GM18519 (cell line): ENCODE data around the gene PALLD.
A peak's percentile ranks its signal among the peaks of the same experiment; 100 is the strongest.
"Not testable (repeated sequence)": the region's sequence is repeated elsewhere in the genome, so short reads cannot be mapped to it uniquely, and the experiment has no call there.

Source experiments
- ATAC-seq: cut with Tn5 transposase; IDR thresholded peaks from one replicate; pipeline ENCODE4 v1.9.1; 2021; ENCODE audit warnings: mild to moderate bottlenecking, moderate library complexity; ENCODE audit not compliant: unreplicated experiment, low FRiP score

PALLD gene

GRCh38 chr4:168719725-168720124 is 222.9 kb downstream of the PALLD start:
- ATAC-seq, result no peak

GRCh38 chr4:168720396-168720900 is 223.6 kb downstream of the PALLD start:
- no peak for ATAC-seq

GRCh38 chr4:168722391-168722790 is 225.5 kb downstream of the PALLD start:
- no peak for ATAC-seq

- ATAC-seq, result no peak
Measured at GRCh38 chr4:168723020-168723419, 226.2 kb downstream of the PALLD start.

- no peak for ATAC-seq
Measured at GRCh38 chr4:168723569-168723968, 226.7 kb downstream of the PALLD start.

- ATAC-seq, result peak; percentile 69
Measured at GRCh38 chr4:168724243-168724642, 227.4 kb downstream of the PALLD start.

- ATAC-seq, result peak; percentile 41
Measured at GRCh38 chr4:168724686-168725411, 228.0 kb downstream of the PALLD start.

GRCh38 chr4:168725930-168726329 is 229.1 kb downstream of the PALLD start:
- no peak for ATAC-seq

- not testable (repeated sequence) for ATAC-seq
Measured at GRCh38 chr4:168727181-168727580, 230.3 kb downstream of the PALLD start.

- ATAC-seq, result no peak
Measured at GRCh38 chr4:168731006-168731636, 234.3 kb downstream of the PALLD start.

GRCh38 chr4:168731706-168732414 is 235.0 kb downstream of the PALLD start:
- no peak for ATAC-seq

- no peak for ATAC-seq
Measured at GRCh38 chr4:168732714-168733113, 235.9 kb downstream of the PALLD start.

GRCh38 chr4:168734703-168735678 is 238.1 kb downstream of the PALLD start:
- no peak for ATAC-seq

- no peak for ATAC-seq
Measured at GRCh38 chr4:168735735-168736134, 238.9 kb downstream of the PALLD start.

- no peak for ATAC-seq
Measured at GRCh38 chr4:168736860-168737805, 240.3 kb downstream of the PALLD start.

GRCh38 chr4:168737806-168738172 is 240.9 kb downstream of the PALLD start:
- ATAC-seq, result no peak

GRCh38 chr4:168739886-168740285 is 243.0 kb downstream of the PALLD start:
- no peak for ATAC-seq

- ATAC-seq, result no peak
Measured at GRCh38 chr4:168740691-168741090, 243.8 kb downstream of the PALLD start.
